ENCODE measurements around the gene NTRK2.

The NTRK2 gene

DNA sequence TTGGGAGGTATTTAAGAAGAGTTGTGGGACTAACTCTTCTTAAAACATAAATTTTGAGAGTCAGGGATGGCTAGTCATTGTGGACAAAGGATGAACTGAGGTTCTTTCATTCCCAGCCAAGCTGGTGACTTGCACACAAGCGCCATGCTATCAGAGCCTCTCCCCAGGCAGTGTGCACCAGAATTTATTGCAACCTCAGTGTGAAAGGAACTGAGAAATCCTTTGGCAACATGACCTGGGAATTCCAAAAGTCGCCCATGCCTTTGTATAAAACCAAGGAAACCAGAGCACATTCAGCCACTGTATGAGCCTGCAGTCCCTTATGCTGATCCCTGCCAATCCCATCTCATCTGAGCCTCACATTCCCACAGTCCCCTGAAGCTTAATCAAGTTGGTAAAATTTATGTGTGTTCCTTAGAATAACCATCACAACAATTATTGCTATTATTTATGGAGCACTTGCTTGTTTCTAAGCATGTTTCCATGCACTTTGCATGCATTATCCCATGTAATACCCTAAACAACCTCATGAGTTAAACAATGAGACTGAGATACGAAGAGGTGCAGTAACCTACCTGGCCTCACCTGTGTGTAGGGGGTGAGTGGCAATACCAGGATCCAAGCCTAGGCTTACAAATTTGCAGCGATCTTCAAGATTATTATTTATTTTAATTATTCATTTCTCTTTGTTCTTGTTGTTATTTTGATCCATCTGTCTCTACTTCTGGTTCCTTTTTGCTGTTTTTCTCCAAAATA, 116.4 kb downstream of the NTRK2 start:
- no peak for DNase-seq

DNA sequence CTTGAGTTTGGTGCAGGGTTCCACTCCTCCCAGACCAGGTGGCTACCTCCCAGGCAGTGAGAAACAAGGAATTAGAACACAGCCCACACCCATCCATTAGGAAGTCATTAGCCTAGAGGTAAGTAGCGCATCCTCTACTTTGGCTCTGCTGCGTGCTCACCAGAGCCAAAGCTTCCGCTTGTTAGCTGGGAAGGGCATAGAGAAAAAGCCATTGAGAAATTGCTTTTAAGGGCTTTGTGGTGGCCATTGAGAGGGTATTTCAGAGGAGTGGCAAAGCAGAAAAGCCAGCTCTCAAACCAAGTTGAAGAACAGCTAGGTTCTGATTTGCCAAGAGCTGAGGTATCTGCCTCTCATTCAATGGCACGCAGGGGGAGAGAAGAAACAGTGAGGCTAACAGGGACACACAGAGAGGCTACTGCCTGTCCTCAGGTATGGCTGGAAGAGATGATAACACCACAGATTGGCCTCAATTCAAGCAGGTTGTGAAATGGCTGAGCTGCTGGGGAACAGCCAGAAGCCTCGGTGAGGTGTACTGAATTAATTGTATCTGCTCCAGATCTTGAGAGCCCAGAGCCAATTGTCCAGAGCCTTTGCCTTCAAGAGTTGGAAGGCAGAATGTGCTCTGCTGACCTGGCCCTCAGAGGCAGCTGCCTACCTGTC, 119.4 kb downstream of the NTRK2 start:
- no peak for DNase-seq

GRCh38 chr9:84789463-84789830, 119.9 kb downstream of the NTRK2 start:
- DNase-seq = no peak

DNA sequence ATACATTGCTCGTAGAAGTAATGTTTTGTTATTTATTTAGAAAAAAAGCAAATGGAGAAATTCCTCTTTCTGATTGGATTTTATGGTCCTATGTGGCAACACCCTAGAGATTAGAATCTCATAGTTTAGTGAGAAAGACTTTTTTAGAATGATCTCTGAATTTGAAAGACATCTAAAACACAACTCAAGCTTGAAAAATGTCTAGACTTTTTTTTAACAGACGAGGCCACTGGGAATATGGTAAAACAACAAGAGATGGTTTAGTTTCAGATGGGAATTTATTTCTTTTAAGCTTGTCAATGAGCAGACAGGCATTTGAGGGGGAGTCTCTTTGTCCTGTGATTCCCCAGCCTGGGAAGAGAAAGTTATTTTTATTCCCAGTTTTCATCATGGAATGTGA, 122.1 kb downstream of the NTRK2 start:
- no peak for DNase-seq

DNA sequence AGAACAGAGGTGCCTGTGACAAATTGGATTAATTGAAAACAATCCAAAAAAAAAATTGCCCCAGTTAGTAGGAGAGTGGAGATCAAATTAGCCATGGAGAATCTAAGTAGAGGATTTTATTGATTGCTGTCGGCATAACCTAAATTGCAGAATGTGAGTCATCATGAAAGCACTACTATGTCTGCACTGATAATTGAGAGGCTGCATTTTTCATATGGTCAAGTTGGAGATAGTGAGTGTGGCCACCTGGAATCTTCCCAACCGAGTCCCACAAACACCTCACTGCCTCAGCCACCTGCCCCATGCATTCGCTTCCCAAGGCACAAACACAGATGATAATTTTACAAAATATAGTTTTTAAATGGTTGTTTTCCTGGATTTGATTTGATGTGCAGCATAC, 123.7 kb downstream of the NTRK2 start:
- DNase-seq = no peak

- no peak for DNase-seq
These were observed 125.6 kb downstream of the NTRK2 start for GRCh38 chr9:84794981-84795637.

GRCh38 chr9:84796404-84796803, 126.9 kb downstream of the NTRK2 start:
- no peak for DNase-seq

DNA sequence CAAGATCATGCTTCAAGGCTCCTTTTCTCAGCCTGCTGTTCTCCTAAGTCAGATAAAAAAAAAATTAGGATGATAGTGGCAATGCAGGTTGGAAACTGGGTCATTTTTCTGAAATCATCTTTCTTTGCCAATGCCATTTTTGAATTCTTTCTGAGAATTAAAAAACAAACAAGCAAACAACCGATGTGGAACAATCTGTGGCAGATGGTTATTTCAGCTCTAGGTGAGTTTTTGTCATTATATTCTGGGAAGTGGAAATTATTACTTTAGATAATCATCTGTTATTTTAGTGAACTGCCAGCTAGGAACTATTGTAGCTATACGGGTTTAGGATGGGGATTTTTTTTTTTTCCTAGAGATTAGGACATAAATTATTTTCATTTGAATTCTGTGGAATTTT, 129.7 kb downstream of the NTRK2 start:
- DNase-seq = no peak

DNA sequence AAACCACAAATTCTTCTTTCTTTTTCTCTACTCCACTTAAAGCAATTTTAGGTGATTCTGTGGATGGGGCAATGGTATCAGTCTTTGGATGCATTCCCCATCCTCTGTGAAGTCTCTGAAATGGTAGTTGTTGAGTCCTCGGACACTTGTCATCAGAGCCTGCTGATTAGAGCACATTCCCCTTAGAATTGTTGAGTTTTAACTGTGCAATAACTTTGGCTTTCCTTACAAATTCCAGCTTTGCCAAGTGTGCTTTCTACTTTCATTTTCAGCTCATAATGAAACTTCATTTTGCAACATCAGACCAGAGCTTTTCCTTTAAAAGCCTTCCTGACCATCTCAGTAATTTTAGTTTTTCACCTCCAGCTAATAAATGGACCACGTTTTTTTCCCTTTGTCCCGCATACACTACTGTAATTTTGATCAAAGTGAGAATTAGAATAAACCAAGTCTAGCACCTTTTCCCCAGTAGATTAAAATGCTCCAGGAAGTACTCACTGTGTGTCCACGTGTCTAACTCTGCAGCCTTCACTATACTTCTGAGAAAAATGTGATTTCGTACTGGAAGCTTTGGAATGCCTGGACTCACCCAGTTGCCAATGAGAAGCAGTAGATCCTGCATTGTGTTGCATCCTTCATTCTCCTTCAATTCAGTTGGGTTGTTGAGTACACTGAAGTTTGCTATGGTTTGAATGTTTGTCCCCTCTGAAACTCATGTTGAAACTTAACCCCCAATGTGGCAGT, 135.6 kb downstream of the NTRK2 start:
- no peak for DNase-seq

DNA sequence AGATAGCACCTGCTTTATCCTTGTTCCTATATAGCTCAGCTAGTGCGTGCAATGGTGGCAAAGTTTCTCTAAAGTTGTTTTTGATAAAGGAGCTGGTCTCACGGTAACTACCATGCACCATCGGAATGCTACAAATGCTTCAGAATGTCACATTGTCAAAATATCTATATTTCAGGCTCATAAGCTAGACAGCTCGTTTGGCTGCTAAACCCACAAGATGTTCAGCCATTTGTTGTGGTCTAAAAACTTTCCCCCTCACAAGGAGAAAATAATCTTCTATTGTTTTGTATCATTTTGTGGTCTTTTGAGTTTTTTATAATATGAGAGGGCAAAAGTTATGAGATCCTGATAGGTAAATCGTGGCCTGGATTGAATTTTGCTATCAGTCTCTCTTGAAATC, 137.9 kb downstream of the NTRK2 start:
- DNase-seq = no peak

DNA sequence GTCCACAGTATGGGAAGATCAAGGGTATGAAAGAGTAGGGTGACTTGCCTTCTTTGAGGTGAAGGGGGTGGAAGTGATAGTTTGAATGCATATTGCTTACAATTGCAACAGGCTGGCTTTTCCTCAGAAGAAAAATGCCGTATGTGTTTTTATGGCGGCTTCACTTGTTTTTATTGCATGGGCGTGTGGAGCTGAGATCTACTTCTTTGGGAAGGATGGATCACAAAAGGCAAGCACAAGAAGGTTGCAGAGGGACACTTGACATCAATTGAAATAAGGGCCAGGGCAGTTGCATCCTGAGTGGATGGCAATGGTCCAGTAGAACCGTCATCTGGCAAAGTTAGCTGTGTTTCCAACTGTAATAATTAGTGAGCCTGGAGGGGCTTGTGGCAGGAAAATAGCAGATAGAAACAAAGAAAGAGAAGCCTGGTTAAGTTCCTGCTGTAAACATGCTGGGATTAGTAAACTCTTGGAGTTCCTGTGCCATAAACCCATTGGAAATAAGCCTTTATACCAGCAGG, 138.4 kb downstream of the NTRK2 start:
- DNase-seq = no peak

GRCh38 chr9:84808416-84808815, 138.9 kb downstream of the NTRK2 start:
- no peak for DNase-seq

DNA sequence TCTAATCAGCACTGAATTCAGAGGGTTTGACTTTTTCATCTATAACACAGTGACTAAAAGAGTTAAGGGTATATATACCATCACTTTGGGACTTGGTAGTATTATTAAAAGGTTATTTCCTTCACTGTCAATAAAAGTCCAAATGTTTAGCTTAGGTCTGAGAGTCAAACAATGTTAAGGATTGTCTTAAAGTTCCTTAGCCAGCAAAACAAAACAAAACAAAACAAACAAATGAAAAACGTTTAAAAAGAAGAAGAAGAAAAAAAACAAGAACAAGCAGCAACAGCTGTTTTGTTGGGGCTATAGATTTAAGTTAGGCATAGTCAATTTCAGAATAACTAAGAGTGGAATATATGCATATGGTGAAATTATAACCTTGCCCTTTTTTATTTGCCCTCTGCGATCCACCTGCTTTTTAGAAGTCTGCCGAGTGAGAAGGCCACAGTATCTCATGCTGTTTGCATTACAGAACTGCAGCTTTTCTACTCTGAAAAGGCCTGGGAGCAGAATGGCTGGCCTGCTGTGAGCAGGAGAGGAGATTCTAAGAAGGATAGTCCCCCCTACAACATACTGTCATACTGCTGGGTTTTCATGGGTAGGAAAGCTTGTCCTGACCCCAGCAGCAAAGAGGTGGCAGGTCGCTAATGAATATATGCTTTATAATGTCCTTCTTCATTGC, 141.7 kb downstream of the NTRK2 start:
- no peak for DNase-seq

GRCh38 chr9:84811751-84812074, 142.2 kb downstream of the NTRK2 start:
- DNase-seq = no peak

DNA sequence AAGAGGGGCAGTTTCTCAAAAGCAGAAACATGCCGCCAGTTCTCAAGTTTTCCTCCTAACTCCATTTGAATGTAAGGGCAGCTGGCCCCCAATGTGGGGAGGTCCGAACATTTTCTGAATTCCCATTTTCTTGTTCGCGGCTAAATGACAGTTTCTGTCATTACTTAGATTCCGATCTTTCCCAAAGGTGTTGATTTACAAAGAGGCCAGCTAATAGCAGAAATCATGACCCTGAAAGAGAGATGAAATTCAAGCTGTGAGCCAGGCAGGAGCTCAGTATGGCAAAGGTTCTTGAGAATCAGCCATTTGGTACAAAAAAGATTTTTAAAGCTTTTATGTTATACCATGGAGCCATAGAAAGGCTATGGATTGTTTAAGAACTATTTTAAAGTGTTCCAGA, 142.8 kb downstream of the NTRK2 start:
- DNase-seq = no peak

GRCh38 chr9:84812847-84813246, 143.3 kb downstream of the NTRK2 start:
- DNase-seq = no peak

- DNase-seq = no peak
These were observed 146.0 kb downstream of the NTRK2 start for GRCh38 chr9:84815554-84815953.

DNA sequence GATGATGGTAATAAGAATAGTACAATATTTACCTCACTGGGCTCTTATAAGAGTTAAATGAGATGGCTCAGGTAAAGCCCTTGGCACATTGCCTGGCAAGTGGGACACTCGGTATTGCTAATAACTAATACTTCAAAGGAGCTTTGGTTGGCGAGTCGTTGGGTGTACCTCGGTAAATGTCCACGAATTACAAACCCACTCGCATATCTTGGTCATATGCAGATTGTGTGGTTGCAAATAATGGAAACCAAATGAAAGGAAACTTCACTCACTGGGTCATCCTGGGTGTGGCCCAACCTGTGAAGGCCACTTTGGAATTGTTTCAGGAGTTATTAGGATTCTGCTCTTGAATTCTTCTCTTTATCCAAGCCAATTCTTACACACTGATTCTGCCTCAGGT, 147.5 kb downstream of the NTRK2 start:
- DNase-seq = no peak

DNA sequence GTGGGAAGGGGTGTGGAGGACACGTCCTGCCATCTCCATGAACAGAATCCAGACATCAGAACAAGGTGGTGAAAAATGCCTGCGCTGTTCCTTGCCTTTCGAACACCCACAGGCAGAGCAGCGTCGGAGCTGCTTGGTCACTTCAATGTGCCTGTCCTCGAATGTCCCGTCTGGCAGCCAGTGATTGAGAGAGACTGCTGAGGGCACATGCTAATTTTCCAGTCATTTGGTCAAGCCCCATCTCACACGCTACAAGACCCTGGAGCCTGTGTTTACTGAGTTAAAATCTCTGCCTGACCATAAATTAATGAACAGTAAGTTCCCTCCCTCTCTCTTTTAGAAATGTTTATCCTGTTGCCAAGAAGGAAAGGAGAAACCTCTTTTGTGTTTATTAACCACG, 149.3 kb downstream of the NTRK2 start:
- no peak for DNase-seq

GRCh38 chr9:84819491-84819991, 150.0 kb downstream of the NTRK2 start:
- no peak for DNase-seq

DNA sequence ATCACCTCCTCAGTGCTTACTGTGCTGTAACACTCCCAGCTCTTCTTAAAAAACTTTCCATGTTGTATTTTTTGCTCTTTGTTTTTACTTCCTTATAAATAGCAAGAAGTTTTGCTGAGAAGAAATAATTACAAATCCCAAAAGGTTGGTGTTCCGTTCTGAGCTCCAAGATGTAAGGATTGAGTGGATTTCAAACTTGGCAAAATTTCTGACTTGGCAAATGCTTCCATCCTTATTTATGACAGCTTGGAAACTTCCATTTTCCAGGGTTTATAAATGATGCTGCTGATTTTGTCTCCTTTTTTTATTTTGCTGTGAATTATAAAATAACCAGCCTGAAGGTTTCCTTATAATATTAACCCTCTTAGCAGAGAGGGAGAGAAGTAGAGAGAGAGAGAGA, 151.9 kb downstream of the NTRK2 start:
- DNase-seq = no peak

- no peak for DNase-seq
These were observed 153.2 kb downstream of the NTRK2 start for GRCh38 chr9:84822589-84823233.

Measured in CD4-positive, alpha-beta T cell treated with Interleukin-21 for 1 hour (primary cell).